Karpas-422 (cell line): ENCODE measurements around the gene RPRD1B. TPM values are rescaled to one million over a fixed set of nuclear protein-coding genes. Genes with fewer than 3 reads are reported as not detected.

Experiments used
- DNase-seq: peaks from one replicate; pipeline ENCODE4 v3.0.0-alpha.2; 2015
- H2AFZ ChIP-seq: fragments of 200-600 bp; sonication (generic); 2 replicates; pipeline ENCODE4 v1.6.1; 2014; ENCODE audit warnings: antibody characterized with exemption, low read length, mixed read lengths
- H3K27ac ChIP-seq: fragments of 200-600 bp; sonication (generic); 2 replicates; pipeline ENCODE4 v1.5.1; 2014; ENCODE audit warnings: mild to moderate bottlenecking, low read length, moderate library complexity
- H3K27me3 ChIP-seq: fragments of 200-600 bp; sonication (generic); 2 replicates; pipeline ENCODE4 v1.6.1; 2014; ENCODE audit warnings: low read length, mixed read lengths
- H3K36me3 ChIP-seq: fragments of 200-600 bp; sonication (generic); 2 replicates; pipeline ENCODE4 v1.6.1; 2014; ENCODE audit warnings: low read length, mixed read lengths; ENCODE audit not compliant: insufficient read depth
- H3K4me1 ChIP-seq: fragments of 200-600 bp; sonication (generic); 2 replicates; pipeline ENCODE4 v1.6.1; 2014; ENCODE audit warnings: mild to moderate bottlenecking, low read length, mixed read lengths
- H3K4me2 ChIP-seq: fragments of 200-600 bp; sonication (generic); 2 replicates; pipeline ENCODE4 v1.6.1; 2014; ENCODE audit warnings: low read length, low read depth, mild to moderate bottlenecking; ENCODE audit not compliant: poor library complexity, severe bottlenecking
- H3K4me3 ChIP-seq: fragments of 200-600 bp; sonication (generic); 2 replicates; pipeline ENCODE4 v1.5.1; 2014; ENCODE audit warnings: mild to moderate bottlenecking, antibody characterized with exemption, low read length, mixed read lengths
- H3K79me2 ChIP-seq: fragments of 200-600 bp; sonication (generic); 2 replicates; pipeline ENCODE4 v1.6.1; 2014; ENCODE audit warnings: mild to moderate bottlenecking, low read length, mixed read lengths
- H3K9ac ChIP-seq: fragments of 200-600 bp; sonication (generic); 2 replicates; pipeline ENCODE4 v1.6.0; 2014; ENCODE audit warnings: low read length
- H3K9me2 ChIP-seq: fragments of 200-600 bp; sonication (generic), shearing (Covaris generic); replicated peaks from 2 replicates; pipeline ENCODE4 v1.6.0; 2014; ENCODE audit warnings: mild to moderate bottlenecking, low read length, moderate library complexity; ENCODE audit not compliant: insufficient read depth
- H3K9me3 ChIP-seq: fragments of 300-700, 200-600 bp; sonication (generic); 2 replicates; pipeline ENCODE4 v1.6.1; 2014; ENCODE audit warnings: low read length, mixed read lengths
- H4K20me1 ChIP-seq: fragments of 200-600 bp; sonication (generic); 2 replicates; pipeline ENCODE4 v1.6.1; 2014; ENCODE audit warnings: mild to moderate bottlenecking, antibody characterized with exemption, low read length, low read depth; ENCODE audit not compliant: insufficient read depth
- total RNA-seq: library from RNA; depleted of rRNA; stranded (reverse); fragments of >200 nt; shearing (Covaris generic); gene quantifications from 2 replicates; pipeline ENCODE4 v1.2.3, GENCODE V29; 2014; ENCODE audit warnings: low replicate concordance; rRNA removed

RPRD1B gene
- total RNA-seq = 20.3 and 68.2 TPM in 2 replicates

GRCh38 chr20:38033330-38034107 is at the start of gene RPRD1B, which contains the start of gene TTI1:
Gene RPRD1B (plus strand): TSS chr20:38033746. CDS start chr20:38033948, 202 bp downstream.
Gene TTI1 (minus strand): TSS chr20:38033456. CDS start chr20:38013816, 19,640 bp downstream.
- H4K20me1 ChIP-seq = peaks cover 4% of the 10 kb centered on the region; the same call in 1 of the 2 replicates
- peaks cover 100% of the 10 kb centered on the region for H3K79me2 ChIP-seq
- no peaks in the 10 kb centered on the region for H3K9me3 ChIP-seq
- H3K4me1 ChIP-seq = peaks cover 47% of the 10 kb centered on the region
- H2AFZ ChIP-seq = peak within 1 kb of the TSS; percentile 82
- H3K4me2 ChIP-seq = peak within 1 kb of the TSS; percentile 96
- H3K9me2 ChIP-seq = no peaks in the 10 kb centered on the region
- H3K9ac ChIP-seq = peak within 1 kb of the TSS; percentile 98
- H3K36me3 ChIP-seq = peaks cover 22% of the 10 kb centered on the region; the same call in 1 of the 2 replicates
- peak within 1 kb of the TSS; percentile 46; the same call in 1 of the 2 replicates for H3K27ac ChIP-seq
- peak within 1 kb of the TSS; percentile 96 for H3K4me3 ChIP-seq
- peak; percentile 95 for DNase-seq
- H3K27me3 ChIP-seq = no peaks in the 10 kb centered on the region

GRCh38 chr20:37984018-37984785 is 49.3 kb upstream of the RPRD1B start:
- H3K4me3 ChIP-seq = no peak overlapping the region
- H3K27ac ChIP-seq = no peak overlapping the region
- no peaks in the 10 kb centered on the region for H3K9me3 ChIP-seq
- H3K79me2 ChIP-seq = no peaks in the 10 kb centered on the region
- H3K27me3 ChIP-seq = no peaks in the 10 kb centered on the region
- no peak overlapping the region for H3K9ac ChIP-seq
- no peak overlapping the region for H2AFZ ChIP-seq
- no peaks in the 10 kb centered on the region for H4K20me1 ChIP-seq
- H3K4me2 ChIP-seq = no peak overlapping the region
- no peak for DNase-seq
- H3K9me2 ChIP-seq = no peaks in the 10 kb centered on the region
- H3K36me3 ChIP-seq = 0 out of 2 replicates have a peak, but pooled peaks cover 3% of the 10 kb centered on the region
- no peaks in the 10 kb centered on the region for H3K4me1 ChIP-seq

GRCh38 chr20:37986044-37986858 is 47.3 kb upstream of the RPRD1B start:
- Histone ChIP-seq H3K36me3 (peaks cover 3% of the 10 kb centered on the region; the same call in 1 of the 2 replicates), H3K4me2 (no peak overlapping the region), H4K20me1 (no peaks in the 10 kb centered on the region), H3K27ac (no peak overlapping the region), H3K9ac (no peak overlapping the region), H2AFZ (no peak overlapping the region), H3K79me2 (no peaks in the 10 kb centered on the region), H3K4me3 (no peak overlapping the region), H3K9me3 (no peaks in the 10 kb centered on the region), H3K27me3 (no peaks in the 10 kb centered on the region), H3K4me1 (no peaks in the 10 kb centered on the region), H3K9me2 (no peaks in the 10 kb centered on the region)
- no peak for DNase-seq

- peaks cover 3% of the 10 kb centered on the region; the same call in 1 of the 2 replicates for H3K36me3 ChIP-seq
These were observed 46.5 kb upstream of the RPRD1B start for GRCh38 chr20:37986873-37987601.

GRCh38 chr20:37987602-37988290 is 45.8 kb upstream of the RPRD1B start:
- Histone ChIP-seq H3K27ac (no peak overlapping the region), H3K9me3 (no peaks in the 10 kb centered on the region), H2AFZ (no peak overlapping the region), H3K4me1 (no peaks in the 10 kb centered on the region), H3K9ac (no peak overlapping the region), H3K36me3 (peaks cover 7% of the 10 kb centered on the region; the same call in 1 of the 2 replicates), H3K27me3 (no peaks in the 10 kb centered on the region), H3K9me2 (no peaks in the 10 kb centered on the region), H3K4me2 (no peak overlapping the region), H4K20me1 (no peaks in the 10 kb centered on the region), H3K79me2 (no peaks in the 10 kb centered on the region), H3K4me3 (no peak overlapping the region)
- DNase-seq = no peak

More at GRCh38 chr20:37986873-37987601, 46.5 kb upstream of the RPRD1B start:
- Histone ChIP-seq H3K4me2 (no peak overlapping the region), H4K20me1 (no peaks in the 10 kb centered on the region), H3K27ac (no peak overlapping the region), H3K27me3 (no peaks in the 10 kb centered on the region), H3K79me2 (no peaks in the 10 kb centered on the region), H2AFZ (no peak overlapping the region), H3K9me2 (no peaks in the 10 kb centered on the region), H3K4me1 (no peaks in the 10 kb centered on the region), H3K4me3 (no peak overlapping the region), H3K9ac (no peak overlapping the region), H3K9me3 (no peaks in the 10 kb centered on the region)
- DNase-seq = no peak

- Histone ChIP-seq H2AFZ (no peak overlapping the region), H3K9me3 (no peaks in the 10 kb centered on the region), H3K27me3 (no peaks in the 10 kb centered on the region), H3K36me3 (peaks cover 7% of the 10 kb centered on the region; the same call in 1 of the 2 replicates), H3K9ac (no peak overlapping the region), H3K4me3 (no peak overlapping the region), H4K20me1 (no peaks in the 10 kb centered on the region), H3K9me2 (no peaks in the 10 kb centered on the region), H3K4me2 (no peak overlapping the region), H3K4me1 (peaks cover 3% of the 10 kb centered on the region; the same call in 1 of the 2 replicates), H3K27ac (no peak overlapping the region), H3K79me2 (no peaks in the 10 kb centered on the region)
- DNase-seq = no peak
These were observed 45.1 kb upstream of the RPRD1B start for GRCh38 chr20:37988306-37988954.
